GM12874 (cell line): ENCODE results near the gene CCNB2.
A peak's percentile ranks its signal among the peaks of the same experiment; 100 is the strongest.

Experiments
- TF ChIP-seq, protein P1 (sequence below): IDR thresholded peaks from 2 replicates; pipeline ENCODE4 v1.5.1; 2011; ENCODE audit warnings: low read depth, mild to moderate bottlenecking, control low read depth, low read length, moderate library complexity; ENCODE audit not compliant: insufficient read depth

The CCNB2 gene

DNA sequence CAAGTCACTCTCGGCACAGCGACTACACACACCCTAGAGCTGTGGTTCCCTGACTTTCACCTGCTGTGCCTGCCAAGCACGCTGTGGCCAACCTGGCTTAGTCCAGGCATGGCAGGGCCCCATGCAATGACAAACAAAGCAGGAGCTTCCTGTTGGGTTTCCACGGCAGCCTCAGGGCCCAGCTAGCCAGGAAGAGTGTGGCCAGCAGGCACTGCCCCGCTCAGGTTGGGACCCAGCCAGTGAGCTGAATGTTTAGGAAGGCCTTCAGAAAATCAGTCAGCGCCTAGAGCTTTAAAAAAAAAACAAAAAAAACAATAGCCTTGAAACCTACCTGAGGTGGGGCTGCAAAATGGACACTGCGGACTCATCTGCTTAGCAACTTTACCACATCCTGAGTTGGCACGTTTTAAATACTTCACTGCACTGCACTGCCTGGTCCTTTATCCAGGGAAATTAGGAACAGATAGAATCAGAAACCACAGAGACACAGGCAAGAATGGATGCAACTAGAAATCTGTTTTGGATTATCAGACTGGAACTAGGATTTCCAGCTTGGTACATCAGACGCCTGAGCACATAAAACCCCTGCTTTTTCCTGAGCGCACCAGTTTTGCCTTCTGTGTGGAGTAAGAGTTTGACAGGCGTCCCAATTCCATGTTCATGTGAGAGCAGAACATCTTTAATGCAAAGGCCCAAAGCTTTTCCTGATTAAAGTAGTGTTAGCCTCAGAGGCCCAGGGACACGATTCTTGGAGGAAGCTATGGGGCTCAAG lies 65.5 kb downstream of the CCNB2 start:
- TF ChIP-seq, protein P1, sequence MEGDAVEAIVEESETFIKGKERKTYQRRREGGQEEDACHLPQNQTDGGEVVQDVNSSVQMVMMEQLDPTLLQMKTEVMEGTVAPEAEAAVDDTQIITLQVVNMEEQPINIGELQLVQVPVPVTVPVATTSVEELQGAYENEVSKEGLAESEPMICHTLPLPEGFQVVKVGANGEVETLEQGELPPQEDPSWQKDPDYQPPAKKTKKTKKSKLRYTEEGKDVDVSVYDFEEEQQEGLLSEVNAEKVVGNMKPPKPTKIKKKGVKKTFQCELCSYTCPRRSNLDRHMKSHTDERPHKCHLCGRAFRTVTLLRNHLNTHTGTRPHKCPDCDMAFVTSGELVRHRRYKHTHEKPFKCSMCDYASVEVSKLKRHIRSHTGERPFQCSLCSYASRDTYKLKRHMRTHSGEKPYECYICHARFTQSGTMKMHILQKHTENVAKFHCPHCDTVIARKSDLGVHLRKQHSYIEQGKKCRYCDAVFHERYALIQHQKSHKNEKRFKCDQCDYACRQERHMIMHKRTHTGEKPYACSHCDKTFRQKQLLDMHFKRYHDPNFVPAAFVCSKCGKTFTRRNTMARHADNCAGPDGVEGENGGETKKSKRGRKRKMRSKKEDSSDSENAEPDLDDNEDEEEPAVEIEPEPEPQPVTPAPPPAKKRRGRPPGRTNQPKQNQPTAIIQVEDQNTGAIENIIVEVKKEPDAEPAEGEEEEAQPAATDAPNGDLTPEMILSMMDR: no peak

DNA sequence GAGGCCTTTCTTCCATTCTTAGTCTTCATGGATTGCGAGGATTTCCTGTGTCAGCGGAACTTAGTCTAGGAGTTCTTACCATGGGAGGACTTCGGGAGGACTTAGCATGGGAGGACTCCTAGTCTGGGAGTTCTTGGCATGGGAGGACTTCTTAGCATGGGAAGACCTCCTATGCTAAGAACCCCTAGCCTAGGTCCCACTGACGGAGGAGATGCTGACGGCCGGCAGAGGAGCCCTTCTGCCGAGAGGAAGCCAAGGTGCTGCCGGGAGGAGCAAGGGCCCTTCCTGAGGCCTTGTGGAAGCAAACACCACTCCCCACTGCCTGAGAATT lies 66.1 kb downstream of the CCNB2 start:
- TF ChIP-seq, protein P1: no peak

DNA sequence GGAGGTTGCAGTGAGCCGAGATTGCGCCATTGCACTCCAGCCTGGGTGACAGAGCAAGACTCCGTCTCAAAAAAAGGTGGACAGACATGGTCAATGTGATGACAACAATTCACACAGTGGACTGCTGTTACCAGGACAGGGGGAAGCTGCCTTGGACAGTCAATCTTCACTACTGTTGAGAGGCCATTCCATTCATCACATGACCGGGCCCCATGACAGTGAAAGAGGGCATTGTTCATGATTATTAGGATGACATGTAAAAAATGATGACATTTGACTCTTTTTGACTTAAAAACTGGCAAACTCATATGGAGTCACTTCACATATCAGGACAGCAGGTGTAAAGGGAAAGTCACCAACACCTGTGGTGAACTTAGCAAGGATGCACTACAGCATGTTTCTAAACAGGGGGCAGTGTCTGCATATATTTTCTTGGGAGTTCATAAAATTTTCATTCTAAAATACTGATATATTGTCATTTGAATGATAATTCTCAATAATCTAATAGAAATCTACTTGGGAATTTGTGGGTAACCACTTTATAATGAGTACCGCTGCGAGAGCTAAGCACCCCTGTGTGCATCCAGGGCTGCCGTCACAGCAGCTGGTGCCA lies 67.4 kb downstream of the CCNB2 start:
- TF ChIP-seq, protein P1: peak; percentile 9; the same call in 1 of the 2 replicates

DNA sequence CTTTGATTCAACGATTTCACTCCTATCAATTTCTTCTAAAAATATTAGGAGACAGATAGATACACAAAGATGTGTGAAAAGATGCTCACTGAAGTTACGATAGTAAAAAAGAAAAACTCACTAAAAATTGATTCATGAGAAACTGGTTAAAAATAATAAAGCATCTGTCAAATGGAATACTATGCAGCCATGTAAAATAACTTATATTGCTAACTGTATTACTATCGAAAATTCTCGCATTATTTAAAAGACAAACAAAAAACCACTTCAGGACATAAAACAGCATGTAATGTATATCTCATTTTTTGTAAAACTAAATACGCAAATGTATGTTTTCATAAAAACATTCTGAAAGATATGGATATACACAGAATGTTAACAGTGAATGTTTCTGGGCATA lies 68.2 kb downstream of the CCNB2 start:
- TF ChIP-seq, protein P1: no peak

DNA sequence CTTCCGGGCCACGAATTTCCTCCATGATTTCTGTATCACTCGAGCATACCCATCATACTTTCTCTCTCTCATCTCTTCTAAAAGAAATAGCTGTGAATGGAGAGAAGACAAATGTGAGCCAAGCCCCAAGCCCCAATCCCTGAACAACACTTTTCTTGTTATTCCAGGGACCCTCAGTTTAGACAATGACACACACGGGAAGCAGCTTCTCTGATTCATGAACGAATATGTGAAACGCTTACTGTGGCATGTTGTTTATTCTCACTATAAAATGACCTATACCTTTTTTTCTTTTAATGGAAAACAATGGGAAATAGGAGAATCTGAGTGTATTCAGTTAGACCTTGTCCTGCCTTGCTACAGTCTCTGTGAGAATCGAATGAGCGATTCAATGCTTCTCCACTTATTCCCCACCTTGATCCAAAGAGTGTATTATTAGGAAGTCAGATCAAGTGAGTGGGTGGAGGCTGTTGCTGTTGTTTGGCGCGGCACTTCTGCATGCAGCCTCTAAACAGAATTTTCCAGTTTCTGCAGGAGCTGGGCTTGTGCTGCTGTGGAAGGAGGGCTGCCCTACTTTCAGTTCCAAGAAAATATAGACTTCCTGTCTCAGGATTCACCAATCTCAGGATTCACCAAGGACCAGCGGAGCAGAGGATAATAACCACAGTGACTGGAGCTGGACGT lies 69.3 kb downstream of the CCNB2 start:
- TF ChIP-seq, protein P1: no peak
